Type B pancreatic cell (in vitro differentiated cells): ENCODE data around the gene CCDC33. TPM values are rescaled to one million over a fixed set of nuclear protein-coding genes. Genes with fewer than 3 reads are reported as not detected.

Experiments
- DNase-seq: peaks from one replicate; pipeline ENCODE4 v3.0.0; 2021; ENCODE audit warnings: mixed read lengths; ENCODE audit not compliant: unreplicated experiment; ENCODE audit errors: extremely low spot score
- H3K27ac Mint-ChIP-seq: 2 replicates; pipeline ENCODE4 v1.8.0; 2021; ENCODE audit warnings: mild to moderate bottlenecking, mixed read lengths
- H3K27me3 Mint-ChIP-seq: 2 replicates; pipeline ENCODE4 v1.8.0; 2021; ENCODE audit warnings: mixed read lengths
- H3K36me3 Mint-ChIP-seq: 2 replicates; pipeline ENCODE4 v1.8.0; 2021; ENCODE audit warnings: mixed read lengths
- H3K4me1 Mint-ChIP-seq: one replicate; pipeline ENCODE4 v1.8.0; 2021; ENCODE audit warnings: mixed read lengths; ENCODE audit not compliant: unreplicated experiment
- H3K4me3 Mint-ChIP-seq: 2 replicates; pipeline ENCODE4 v1.8.0; 2021; ENCODE audit warnings: mild to moderate bottlenecking, mixed read lengths
- H3K9me3 Mint-ChIP-seq: 2 replicates; pipeline ENCODE4 v1.8.0; 2021; ENCODE audit warnings: mixed read lengths
- total RNA-seq: library from RNA; stranded (reverse); gene quantifications from 2 replicates; pipeline ENCODE4 v1.2.1, GENCODE V29; 2021; ENCODE audit warnings: low replicate concordance
- TF ChIP-seq, protein P1 (sequence below): fragments of 200-600 bp; sonication (generic); conservative IDR thresholded peaks from 2 replicates; pipeline ENCODE4 v1.5.0; 2021; ENCODE audit warnings: antibody characterized with exemption, mild to moderate bottlenecking

CCDC33 gene
- total RNA-seq, 1 donor from 2014 or later = 5.0 TPM

DNA sequence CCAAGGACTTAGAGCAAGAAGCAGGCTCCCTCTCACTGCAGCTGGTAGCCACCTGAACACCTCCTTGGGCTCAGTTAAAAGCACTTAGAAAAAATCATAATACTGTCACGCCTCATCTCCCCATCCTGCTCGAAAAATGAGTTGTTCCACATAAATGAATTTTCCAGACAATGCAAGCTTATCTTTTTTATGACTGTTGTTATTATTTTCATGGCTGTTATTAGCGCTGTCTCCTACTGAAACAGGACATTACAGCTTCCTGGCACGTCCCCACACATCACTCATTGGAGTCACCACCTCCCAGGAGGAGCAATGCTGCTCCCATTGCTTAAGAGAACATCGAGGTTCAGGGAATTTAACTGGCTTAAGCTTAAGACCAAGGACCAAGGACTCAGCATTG is 26.5 kb downstream of the CCDC33 start:
- H3K27me3 Mint-ChIP-seq = peaks cover 30% of the 10 kb centered on the region
- H3K4me3 Mint-ChIP-seq = no peak overlapping the region
- H3K27ac Mint-ChIP-seq = no peak overlapping the region
- peaks cover 36% of the 10 kb centered on the region for H3K4me1 Mint-ChIP-seq
- no peaks in the 10 kb centered on the region for H3K9me3 Mint-ChIP-seq
- H3K36me3 Mint-ChIP-seq = no peaks in the 10 kb centered on the region
- TF ChIP-seq, protein P1, sequence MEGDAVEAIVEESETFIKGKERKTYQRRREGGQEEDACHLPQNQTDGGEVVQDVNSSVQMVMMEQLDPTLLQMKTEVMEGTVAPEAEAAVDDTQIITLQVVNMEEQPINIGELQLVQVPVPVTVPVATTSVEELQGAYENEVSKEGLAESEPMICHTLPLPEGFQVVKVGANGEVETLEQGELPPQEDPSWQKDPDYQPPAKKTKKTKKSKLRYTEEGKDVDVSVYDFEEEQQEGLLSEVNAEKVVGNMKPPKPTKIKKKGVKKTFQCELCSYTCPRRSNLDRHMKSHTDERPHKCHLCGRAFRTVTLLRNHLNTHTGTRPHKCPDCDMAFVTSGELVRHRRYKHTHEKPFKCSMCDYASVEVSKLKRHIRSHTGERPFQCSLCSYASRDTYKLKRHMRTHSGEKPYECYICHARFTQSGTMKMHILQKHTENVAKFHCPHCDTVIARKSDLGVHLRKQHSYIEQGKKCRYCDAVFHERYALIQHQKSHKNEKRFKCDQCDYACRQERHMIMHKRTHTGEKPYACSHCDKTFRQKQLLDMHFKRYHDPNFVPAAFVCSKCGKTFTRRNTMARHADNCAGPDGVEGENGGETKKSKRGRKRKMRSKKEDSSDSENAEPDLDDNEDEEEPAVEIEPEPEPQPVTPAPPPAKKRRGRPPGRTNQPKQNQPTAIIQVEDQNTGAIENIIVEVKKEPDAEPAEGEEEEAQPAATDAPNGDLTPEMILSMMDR = no peak
- no peak for DNase-seq

DNA sequence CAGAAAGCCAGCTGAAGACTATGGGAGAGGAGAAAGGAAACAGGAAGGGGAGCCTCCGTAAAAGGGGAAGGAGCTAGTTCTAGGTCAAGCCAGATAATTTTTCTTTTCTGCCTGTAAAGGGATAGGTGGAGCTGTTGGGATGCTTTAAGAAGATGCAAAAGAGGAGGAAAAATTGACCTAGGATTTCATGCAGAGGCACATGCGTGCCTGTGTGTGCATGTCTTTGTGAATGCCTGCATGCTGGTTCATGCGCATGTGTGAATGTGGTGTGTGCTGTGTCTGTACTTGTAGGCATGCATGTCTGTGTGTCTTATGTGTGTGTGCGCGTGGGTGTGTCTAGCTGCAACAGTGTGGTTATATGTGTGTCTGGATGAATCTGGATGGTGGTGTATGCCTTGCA is 27.3 kb downstream of the CCDC33 start:
- H3K27me3 Mint-ChIP-seq = peaks cover 34% of the 10 kb centered on the region
- TF ChIP-seq, protein P1 = no peak
- H3K36me3 Mint-ChIP-seq = no peaks in the 10 kb centered on the region
- H3K4me1 Mint-ChIP-seq = peaks cover 32% of the 10 kb centered on the region
- no peak for DNase-seq
- H3K9me3 Mint-ChIP-seq = no peaks in the 10 kb centered on the region
- no peak overlapping the region for H3K27ac Mint-ChIP-seq
- H3K4me3 Mint-ChIP-seq = no peak overlapping the region

DNA sequence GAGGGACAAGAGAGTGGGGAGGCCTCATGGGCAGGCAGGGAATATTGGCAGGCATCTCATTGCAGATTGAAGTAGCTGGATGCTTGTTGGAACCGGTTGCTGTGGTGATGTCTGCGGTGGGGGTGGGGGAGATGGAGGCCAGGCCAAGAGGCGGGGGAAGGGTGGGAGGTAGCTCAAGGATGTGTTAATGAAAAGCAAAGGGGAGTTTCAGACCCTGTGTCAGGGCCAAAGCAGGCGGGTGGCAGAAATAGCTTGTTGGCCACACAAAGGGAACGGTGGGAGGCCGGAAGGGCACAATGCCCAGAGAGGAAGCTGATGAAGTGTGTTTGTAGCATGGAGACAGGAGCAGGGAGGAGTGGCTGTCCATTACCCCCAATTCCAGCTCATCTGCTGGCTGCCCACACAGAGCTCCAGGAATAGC is 28.0 kb downstream of the CCDC33 start:
- TF ChIP-seq, protein P1 = no peak
- no peak overlapping the region for H3K4me3 Mint-ChIP-seq
- H3K4me1 Mint-ChIP-seq = peaks cover 28% of the 10 kb centered on the region
- H3K36me3 Mint-ChIP-seq = no peaks in the 10 kb centered on the region
- H3K27ac Mint-ChIP-seq = no peak overlapping the region
- no peak for DNase-seq
- H3K27me3 Mint-ChIP-seq = peaks cover 37% of the 10 kb centered on the region
- H3K9me3 Mint-ChIP-seq = no peaks in the 10 kb centered on the region

DNA sequence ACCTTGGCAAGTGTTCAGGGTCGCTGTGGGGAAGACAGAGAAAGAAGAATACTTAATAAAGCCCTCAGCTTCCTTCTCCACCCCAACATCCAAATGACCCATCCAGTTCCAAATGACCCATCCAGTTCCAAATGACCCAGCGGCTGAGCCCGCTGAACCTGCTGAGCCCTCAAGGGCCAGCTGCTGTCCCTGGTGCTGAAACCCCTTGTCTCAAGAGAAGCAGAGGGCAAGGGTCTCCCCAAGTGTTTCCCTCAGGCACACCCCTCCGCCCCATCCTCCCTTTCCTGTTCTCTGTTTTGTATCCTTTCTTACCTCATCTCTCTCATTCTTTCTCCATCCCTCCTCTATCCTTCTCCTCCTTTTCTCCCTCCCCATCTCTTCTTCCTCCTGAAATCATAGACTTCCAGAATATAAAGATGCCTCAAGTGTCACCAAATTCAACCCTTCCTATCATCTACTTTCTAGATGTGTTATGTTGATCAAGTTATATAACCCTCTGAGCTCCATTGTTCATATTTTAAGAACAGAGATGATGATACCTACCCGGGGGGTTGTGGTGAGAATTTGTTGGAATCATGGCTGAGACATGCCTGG is 29.0 kb downstream of the CCDC33 start:
- H3K27ac Mint-ChIP-seq = no peak overlapping the region
- H3K27me3 Mint-ChIP-seq = peaks cover 38% of the 10 kb centered on the region
- H3K4me1 Mint-ChIP-seq = peaks cover 18% of the 10 kb centered on the region
- no peaks in the 10 kb centered on the region for H3K36me3 Mint-ChIP-seq
- TF ChIP-seq, protein P1 = no peak
- no peak overlapping the region for H3K4me3 Mint-ChIP-seq
- DNase-seq = no peak
- H3K9me3 Mint-ChIP-seq = no peaks in the 10 kb centered on the region

DNA sequence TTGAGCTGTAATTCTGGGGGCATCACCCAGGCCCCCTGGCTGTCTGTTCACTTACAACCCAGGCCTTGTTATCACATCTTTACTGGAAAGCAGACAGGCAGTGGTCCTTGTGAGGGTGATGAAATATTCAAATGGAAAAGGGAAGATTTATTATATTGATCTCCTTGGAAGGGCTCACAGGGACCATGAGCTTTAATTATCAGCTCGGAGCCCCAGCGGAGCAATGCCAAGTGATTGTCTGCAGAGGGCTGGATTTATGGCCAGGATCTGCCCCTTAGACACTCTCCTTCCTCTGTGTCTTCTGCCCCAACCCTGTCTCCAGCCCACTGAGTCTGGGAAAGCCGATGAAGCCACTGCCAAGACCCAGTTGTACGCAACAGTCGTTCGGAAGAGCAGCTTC is 31.9 kb downstream of the CCDC33 start:
- H3K27ac Mint-ChIP-seq = no peak overlapping the region
- TF ChIP-seq, protein P1 = no peak
- peaks cover 52% of the 10 kb centered on the region for H3K27me3 Mint-ChIP-seq
- DNase-seq = no peak
- H3K4me1 Mint-ChIP-seq = peaks cover 14% of the 10 kb centered on the region
- no peaks in the 10 kb centered on the region for H3K36me3 Mint-ChIP-seq
- no peaks in the 10 kb centered on the region for H3K9me3 Mint-ChIP-seq
- no peak overlapping the region for H3K4me3 Mint-ChIP-seq
